Activated CD8-positive, alpha-beta memory T cell treated with anti-CD3 and anti-CD28 coated beads for 48 hours (primary cell): Measurements from ENCODE around the gene ASB11.
"Not testable (repeated sequence)": the region's sequence is repeated elsewhere in the genome, so short reads cannot be mapped to it uniquely, and the experiment has no call there.

Experiments used
- DNase-seq, 3 experiments: peaks; one replicate each; pipeline ENCODE4 v3.0.0-alpha.2; 2020; ENCODE audit warnings: low read depth in 2 of 3, low spot score in 2 of 3

ASB11 gene

GRCh38 chrX:15310117-15310516 is 5.3 kb downstream of the ASB11 start:
- DNase-seq = no peak

GRCh38 chrX:15305899-15306298 is 9.5 kb downstream of the ASB11 start:
- DNase-seq = not testable (repeated sequence)

- no peak for DNase-seq
Measured at GRCh38 chrX:15301924-15302323, 13.5 kb downstream of the ASB11 start.

- no peak for DNase-seq
Measured at GRCh38 chrX:15299941-15300851, 15.2 kb downstream of the ASB11 start.

GRCh38 chrX:15298780-15299179 is 16.7 kb downstream of the ASB11 start:
- no peak for DNase-seq

- no peak for DNase-seq
Measured at GRCh38 chrX:15298201-15298600, 17.2 kb downstream of the ASB11 start.

GRCh38 chrX:15293451-15293850 is 22.0 kb downstream of the ASB11 start:
- DNase-seq = no peak

- DNase-seq = no peak
Measured at GRCh38 chrX:15292861-15293260, 22.6 kb downstream of the ASB11 start.

- DNase-seq = no peak
Measured at GRCh38 chrX:15277604-15278003, 37.8 kb downstream of the ASB11 start.

GRCh38 chrX:15274946-15275345 is 40.5 kb downstream of the ASB11 start:
- DNase-seq = no peak

- DNase-seq = not testable (repeated sequence)
Measured at GRCh38 chrX:15273275-15273674, 42.2 kb downstream of the ASB11 start.

GRCh38 chrX:15271757-15272156 is 43.7 kb downstream of the ASB11 start:
- DNase-seq = no peak

GRCh38 chrX:15269618-15270521 is 45.6 kb downstream of the ASB11 start, which contains the start of gene ASB9:
ASB9 (minus strand) TSS chrX:15270083; CDS start chrX:15269874, 209 bp downstream.
- no peak for DNase-seq

- no peak for DNase-seq
Measured at GRCh38 chrX:15269120-15269519, 46.3 kb downstream of the ASB11 start.

- DNase-seq = no peak
Measured at GRCh38 chrX:15254852-15255251, 60.6 kb downstream of the ASB11 start.

GRCh38 chrX:15245896-15246295 is 69.5 kb downstream of the ASB11 start:
- no peak for DNase-seq

- DNase-seq = no peak
Measured at GRCh38 chrX:15244421-15244820, 71.0 kb downstream of the ASB11 start.

GRCh38 chrX:15242899-15243555 is 72.4 kb downstream of the ASB11 start:
- no peak for DNase-seq

- DNase-seq = no peak
Measured at GRCh38 chrX:15241301-15241700, 74.1 kb downstream of the ASB11 start.

- DNase-seq = no peak
Measured at GRCh38 chrX:15240414-15240813, 75.0 kb downstream of the ASB11 start.

GRCh38 chrX:15236146-15236545 is 79.3 kb downstream of the ASB11 start:
- no peak for DNase-seq
